IMR-90 (cell line): ENCODE measurements around the gene NAB2. TPM values are rescaled to one million over a fixed set of nuclear protein-coding genes. Genes with fewer than 3 reads are reported as not detected.

Source experiments
- ATAC-seq: fragments of 200-7000 bp; cut with Tn5 transposase; 2 replicates; pipeline ENCODE4 v1.9.1; 2020; ENCODE audit warnings: low read depth, mild to moderate bottlenecking, moderate library complexity
- BruUV-seq: library from RNA; stranded (reverse); fragments of 400-500 nt; replicated peaks from 2 replicates; lab custom pipeline; 2021; lab: Mats Ljungman, UMichigan
- CTCF ChIA-PET: fragments of 300-600 bp; formaldehyde crosslinking; extraction: SDS; loops from one replicate; lab custom pipeline; 2021; ENCODE audit warnings: antibody characterized with exemption; lab: Yijun Ruan, JAX
- POLR2A ChIA-PET: fragments of 300-600 bp; sonication (Branson Sonifier 250); formaldehyde crosslinking; loops from one replicate; lab custom pipeline; 2022; ENCODE audit warnings: antibody characterized with exemption; ENCODE audit not compliant: unreplicated experiment; lab: Charles Lee
- DNase-seq: peaks from one replicate; pipeline ENCODE4 v3.0.0; 2013
- H2AFZ ChIP-seq: replicated peaks from 2 replicates; pipeline ENCODE3; 2013; ENCODE audit warnings: low read length, mild to moderate bottlenecking; ENCODE audit not compliant: poor library complexity
- H2AK5ac ChIP-seq: 2 replicates; pipeline ENCODE4 v1.6.1; 2013; ENCODE audit warnings: low read depth, low read length, inconsistent platforms
- H2AK9ac ChIP-seq: replicated peaks from 2 replicates; pipeline ENCODE3; 2013; ENCODE audit warnings: mild to moderate bottlenecking, low read depth, low read length, moderate library complexity; ENCODE audit not compliant: poor library complexity
- H2BK120ac ChIP-seq: 2 replicates; pipeline ENCODE4 v1.6.1; 2013; ENCODE audit warnings: low read depth, low read length, inconsistent platforms
- H2BK15ac ChIP-seq: 3 replicates; pipeline ENCODE4 v1.6.1; 2013; ENCODE audit warnings: low read depth, low read length, inconsistent platforms
- H2BK20ac ChIP-seq: 2 replicates; pipeline ENCODE4 v1.6.1; 2013; ENCODE audit warnings: low read depth, mild to moderate bottlenecking, inconsistent platforms, low read length, moderate library complexity
- H2BK5ac ChIP-seq: 2 replicates; pipeline ENCODE4 v1.6.1; 2013; ENCODE audit warnings: mild to moderate bottlenecking, low read depth, low read length, inconsistent platforms; ENCODE audit not compliant: poor library complexity, severe bottlenecking
- H3K14ac ChIP-seq: replicated peaks from 2 replicates; pipeline ENCODE4 v1.6.1; 2013; ENCODE audit warnings: low read depth, low read length, inconsistent platforms
- H3K18ac ChIP-seq: 2 replicates; pipeline ENCODE4 v1.6.1; 2013; ENCODE audit warnings: low read depth, low read length, control low read depth
- H3K23ac ChIP-seq: 2 replicates; pipeline ENCODE4 v1.6.1; 2013; ENCODE audit warnings: low read depth, low read length, inconsistent platforms
- H3K27ac ChIP-seq: 2 replicates; pipeline ENCODE4 v1.5.1; 2013; ENCODE audit warnings: mild to moderate bottlenecking, control low read depth, low read length; ENCODE audit not compliant: insufficient read depth
- H3K27me3 ChIP-seq: 2 replicates; pipeline ENCODE4 v1.6.1; 2013; ENCODE audit warnings: low read length; ENCODE audit not compliant: control insufficient read depth, insufficient read depth
- H3K36me3 ChIP-seq: 2 replicates; pipeline ENCODE4 v1.6.1; 2013; ENCODE audit warnings: low read length, mixed read lengths; ENCODE audit not compliant: control insufficient read depth, insufficient read depth
- H3K4ac ChIP-seq: 2 replicates; pipeline ENCODE4 v1.6.1; 2013; ENCODE audit warnings: low read depth, low read length, inconsistent platforms
- H3K4me1 ChIP-seq: 2 replicates; pipeline ENCODE4 v1.6.1; 2013; ENCODE audit warnings: low read length, mixed read lengths; ENCODE audit not compliant: control insufficient read depth, insufficient read depth
- H3K4me2 ChIP-seq: 2 replicates; pipeline ENCODE4 v1.6.1; 2013; ENCODE audit warnings: low read depth, mild to moderate bottlenecking, control low read depth, low read length, moderate library complexity
- H3K4me3 ChIP-seq: 2 replicates; pipeline ENCODE4 v1.5.1; 2013; ENCODE audit warnings: low read depth, mild to moderate bottlenecking, control low read depth, low read length, moderate library complexity; ENCODE audit not compliant: insufficient read depth
- H3K56ac ChIP-seq: 2 replicates; pipeline ENCODE4 v1.6.1; 2013; ENCODE audit warnings: low read length, inconsistent platforms; ENCODE audit not compliant: insufficient read depth; ENCODE audit errors: extremely low read depth
- H3K79me1 ChIP-seq, 2 experiments: 2 replicates each; pipeline ENCODE4 v1.6.1; 2013; ENCODE audit warnings: low read length in 2 of 2, inconsistent platforms in 1 of 2, low read depth in 1 of 2
- H3K9ac ChIP-seq: 2 replicates; pipeline ENCODE4 v1.6.1; 2013; ENCODE audit warnings: low read depth, low read length, control low read depth
- H3K9me1 ChIP-seq: 2 replicates; pipeline ENCODE4 v1.6.1; 2013; ENCODE audit warnings: low read length, inconsistent platforms; ENCODE audit not compliant: insufficient read depth
- H3K9me3 ChIP-seq: 2 replicates; pipeline ENCODE4 v1.6.1; 2013; ENCODE audit warnings: low read length; ENCODE audit not compliant: control insufficient read depth, insufficient read depth
- H4K20me1 ChIP-seq: 2 replicates; pipeline ENCODE4 v1.6.1; 2013; ENCODE audit warnings: low read length, inconsistent platforms; ENCODE audit not compliant: insufficient read depth
- H4K5ac ChIP-seq: 2 replicates; pipeline ENCODE4 v1.6.1; 2013; ENCODE audit warnings: mild to moderate bottlenecking, low read depth, low read length, control low read depth
- H4K8ac ChIP-seq, 2 experiments: 2 replicates each; pipeline ENCODE4 v1.6.1; 2013; ENCODE audit warnings: low read depth in 2 of 2, low read length in 2 of 2, control low read depth in 1 of 2, inconsistent platforms in 1 of 2
- H4K91ac ChIP-seq: 2 replicates; pipeline ENCODE4 v1.6.1; 2013; ENCODE audit warnings: low read depth, low read length, inconsistent platforms; ENCODE audit not compliant: insufficient read depth
- BHLHE40 ChIP-seq: fragments of 150-350 bp; IDR thresholded peaks from 2 replicates; pipeline ENCODE4 v1.6.1; 2016; ENCODE audit warnings: mild to moderate bottlenecking, low read depth, low read length
- CHD1 ChIP-seq: IDR thresholded peaks from 2 replicates; pipeline ENCODE4 v1.6.1; 2012; ENCODE audit warnings: low read depth, low read length, improper control_type of control experiment
- FOS ChIP-seq: fragments of 150-350 bp; IDR thresholded peaks from 2 replicates; pipeline ENCODE4 v1.6.1; 2016; ENCODE audit warnings: low read depth, low read length
- MXI1 ChIP-seq: IDR thresholded peaks from 2 replicates; pipeline ENCODE4 v1.6.1; 2012; ENCODE audit warnings: low read depth, mild to moderate bottlenecking, low read length, moderate library complexity, borderline replicate concordance
- NFE2L2 ChIP-seq: fragments of 150-350 bp; IDR thresholded peaks from 2 replicates; pipeline ENCODE4 v1.6.1; 2016; ENCODE audit warnings: low read depth, mild to moderate bottlenecking, low read length
- RAD21 ChIP-seq: IDR thresholded peaks from 2 replicates; pipeline ENCODE4 v1.6.1; 2012; ENCODE audit warnings: low read length, improper control_type of control experiment
- WGBS, 2 experiments: methylation state at CpG; one replicate each; pipeline versions ENCODE4 v1.1.5 to v1.1.7; 2013; ENCODE audit warnings: missing lambda C conversion rate in 2 of 2; ENCODE audit not compliant: insufficient read length in 1 of 2; ENCODE audit errors: extremely low coverage in 2 of 2; 5-methylcytosine and 5-hydroxymethylcytosine counted together
- dilution Hi-C: fragments of 300-500 bp; cut with HindIII; formaldehyde crosslinking; loops from one replicate; pipeline ENCODE4 v1.14.3; 2018; ENCODE audit warnings: low sequenced_read_pairs; ENCODE audit not compliant: unreplicated experiment
- in situ Hi-C: fragments of 300-500 bp; cut with MboI; formaldehyde crosslinking; loops from 3 replicates; pipeline ENCODE4 v1.14.3; 2019; ENCODE audit warnings: low sequenced_read_pairs, inconsistent platforms, mixed read lengths
- intact Hi-C: fragments of 100-400 bp; cut with micrococcal nuclease; formaldehyde crosslinking; loops from 2 replicates; pipeline ENCODE4 v1.10.0; 2022
- polyA plus RNA-seq, 3 experiments: library from polyadenylated mRNA; depleted of rRNA; stranded (reverse); fragments of >200 nt; gene quantifications; 2 replicates each; pipeline ENCODE4 v1.2.3, GENCODE V29; 2012; ENCODE audit warnings: low replicate concordance in 1 of 3
- total RNA-seq: library from RNA; depleted of rRNA; stranded (reverse); fragments of >200 nt; gene quantifications from 2 replicates; pipeline ENCODE4 v1.2.3, GENCODE V29; 2012

The NAB2 gene
- total and polyA plus RNA-seq, 2 of the 4 experiments (the other 2 are of a cell fraction) = 65.1 to 68.8 TPM

- dilution Hi-C loops (no loop called here), intact Hi-C loops (no loop called here), in situ Hi-C loops (no loop called here)
- Histone ChIP-seq H2BK5ac (no peak overlapping the region), H4K8ac (no peak overlapping the region), H3K79me1 (peaks cover 61 to 96% of the 10 kb centered on the region in 2 experiments), H3K27ac (no peak overlapping the region), H3K14ac (no peak overlapping the region), H3K9me1 (peaks cover 40% of the 10 kb centered on the region), H2BK20ac (no peak overlapping the region), H2AK9ac (no peak overlapping the region), H3K56ac (no peak overlapping the region), H3K4me3 (no peak overlapping the region), H4K20me1 (peaks cover 91% of the 10 kb centered on the region), H3K23ac (no peak overlapping the region), H2BK15ac (no peak overlapping the region), H3K36me3 (peaks cover 88% of the 10 kb centered on the region), H3K4me1 (peaks cover 50% of the 10 kb centered on the region), H2AK5ac (no peak overlapping the region), H3K18ac (no peak overlapping the region), H3K4me2 (no peak overlapping the region), H3K9ac (no peak overlapping the region), H4K91ac (no peak overlapping the region), H3K9me3 (no peaks in the 10 kb centered on the region), H2BK120ac (no peak overlapping the region), H3K27me3 (no peaks in the 10 kb centered on the region), H2AFZ (no peak overlapping the region), H3K4ac (no peak overlapping the region), H4K5ac (no peak overlapping the region)
- DNase-seq (no peak), ATAC-seq (no peak)
- TF ChIP-seq BHLHE40 (no peak), NFE2L2 (no peak), MXI1 (no peak), RAD21 (no peak), CHD1 (no peak), FOS (no peak)
- no TSS peak for BruUV-seq
- no CpG with 5 or more reads among the region's 7 CpGs for WGBS, 2 experiments
- ChIA-PET CTCF (no interaction called here), POLR2A (no interaction called here)
Observed at GRCh38 chr12:57142727-57143126, 53.8 kb downstream of the NAB2 start.
